Glomerular endothelial cell (primary cell): ENCODE measurements around the gene DNAJC4. TPM values are rescaled to one million over a fixed set of nuclear protein-coding genes. Genes with fewer than 3 reads are reported as not detected.

ENCODE experiments used
- DNase-seq: peaks from one replicate; pipeline ENCODE4 v3.0.0-alpha.2; 2011; ENCODE audit warnings: low read depth, low spot score; ENCODE audit errors: extremely low read depth
- total RNA-seq: library from RNA; depleted of rRNA; stranded (reverse); fragments of >200 nt; gene quantifications from 2 replicates; pipeline ENCODE4 v1.2.3, GENCODE V29; 2015

DNAJC4 gene
- total RNA-seq, 1 donor from 2014 or later: 27.2 TPM

- DNase-seq: peak; percentile 95
These were observed 39.3 kb downstream of the DNAJC4 start for GRCh38 chr11:64269540-64270220.

GRCh38 chr11:64275031-64275800, 44.9 kb downstream of the DNAJC4 start:
- no peak for DNase-seq

GRCh38 chr11:64275841-64276240, 45.5 kb downstream of the DNAJC4 start:
- no peak for DNase-seq

- no peak for DNase-seq
These were observed 46.5 kb downstream of the DNAJC4 start for GRCh38 chr11:64276653-64277431.

GRCh38 chr11:64278576-64279190, 48.3 kb downstream of the DNAJC4 start:
- DNase-seq: no peak

- DNase-seq: no peak
These were observed 51.8 kb downstream of the DNAJC4 start for GRCh38 chr11:64281957-64282770.

GRCh38 chr11:64283092-64283491, 52.7 kb downstream of the DNAJC4 start:
- no peak for DNase-seq

Other genes starting within 250 kb of the DNAJC4 start
- 97.1 and 117 TPM in 2 replicates for gene OTUB1, start 244.1 kb upstream of the DNAJC4 start, total RNA-seq
- gene FLRT1, start 194.6 kb upstream of the DNAJC4 start, total RNA-seq: not detected in 2 replicates
- gene MACROD1, start 64.4 kb upstream of the DNAJC4 start, total RNA-seq: 22.1 and 26.0 TPM in 2 replicates
- gene STIP1, start 44.4 kb upstream of the DNAJC4 start, total RNA-seq: 199 and 219 TPM in 2 replicates
- gene FERMT3, start 23.8 kb upstream of the DNAJC4 start, total RNA-seq: 31.7 and 38.9 TPM in 2 replicates
- gene TRPT1, start 4.4 kb upstream of the DNAJC4 start, total RNA-seq: 39.7 and 47.4 TPM in 2 replicates
- gene NUDT22, start 4.3 kb upstream of the DNAJC4 start, total RNA-seq: 50.7 and 53.5 TPM in 2 replicates
- gene VEGFB, start 4.0 kb downstream of the DNAJC4 start, total RNA-seq: 65.9 and 69.2 TPM in 2 replicates
- gene FKBP2, start 10.5 kb downstream of the DNAJC4 start, total RNA-seq: 52.4 and 52.8 TPM in 2 replicates
- 316 and 365 TPM in 2 replicates for gene PPP1R14B, start 16.4 kb downstream of the DNAJC4 start, total RNA-seq
- gene PLCB3, start 21.0 kb downstream of the DNAJC4 start, total RNA-seq: 62.2 and 78.0 TPM in 2 replicates
- gene BAD, start 54.1 kb downstream of the DNAJC4 start, total RNA-seq: 121 and 150 TPM in 2 replicates
- 28.1 and 41.5 TPM in 2 replicates for gene GPR137, start 55.3 kb downstream of the DNAJC4 start, total RNA-seq
- not detected in 2 replicates for gene KCNK4, start 60.8 kb downstream of the DNAJC4 start, total RNA-seq
- not detected in 2 replicates for gene CATSPERZ, start 69.8 kb downstream of the DNAJC4 start, total RNA-seq
- gene ESRRA, start 75.0 kb downstream of the DNAJC4 start, total RNA-seq: 46.9 and 47.2 TPM in 2 replicates
- 217 and 259 TPM in 2 replicates for gene TRMT112, start 87.0 kb downstream of the DNAJC4 start, total RNA-seq
- 305 and 480 TPM in 2 replicates for gene PRDX5, start 87.6 kb downstream of the DNAJC4 start, total RNA-seq
- gene CCDC88B, start 109.7 kb downstream of the DNAJC4 start, total RNA-seq: 3.2 and 3.4 TPM in 2 replicates
- 42.1 and 49.0 TPM in 2 replicates for gene RPS6KA4, start 128.6 kb downstream of the DNAJC4 start, total RNA-seq